OCI-LY3 (cell line): Measurements from ENCODE around the gene MAPKAPK2.

Source experiments
- H2AFZ ChIP-seq: fragments of 200-600, 300-600 bp; shearing (Covaris generic); 2 replicates; pipeline ENCODE4 v1.6.0; 2014; ENCODE audit warnings: antibody characterized with exemption, low read depth, low read length
- H3K27ac ChIP-seq: fragments of 200-600, 300-600 bp; sonication (generic); 2 replicates; pipeline ENCODE4 v1.5.1; 2014; ENCODE audit warnings: mild to moderate bottlenecking, low read length, moderate library complexity, mixed read lengths
- H3K27me3 ChIP-seq: fragments of 200-600, 300-600 bp; sonication (generic); 2 replicates; pipeline ENCODE4 v1.6.1; 2014; ENCODE audit warnings: low read depth, low read length, mixed read lengths
- H3K36me3 ChIP-seq: fragments of 200-600, 300-600 bp; sonication (generic); replicated peaks from 2 replicates; pipeline ENCODE3; 2014; ENCODE audit warnings: low read depth, low read length, mixed read lengths
- H3K4me1 ChIP-seq: fragments of 300-600, 200-600 bp; sonication (generic); 2 replicates; pipeline ENCODE4 v1.6.1; 2014; ENCODE audit warnings: low read length, mixed read lengths
- H3K4me2 ChIP-seq: fragments of 200-600, 300-600 bp; sonication (generic); 2 replicates; pipeline ENCODE4 v1.6.1; 2014; ENCODE audit warnings: low read length, mixed read lengths
- H3K4me3 ChIP-seq: fragments of 300-600, 200-600 bp; sonication (generic); 2 replicates; pipeline ENCODE4 v1.5.1; 2014; ENCODE audit warnings: antibody characterized with exemption, mild to moderate bottlenecking, low read length, moderate library complexity
- H3K79me2 ChIP-seq: fragments of 300-600, 200-600 bp; shearing (Covaris generic); 2 replicates; pipeline ENCODE4 v1.6.1; 2014; ENCODE audit warnings: mild to moderate bottlenecking, low read length, mixed read lengths
- H3K9ac ChIP-seq: fragments of 300-600, 200-600 bp; shearing (Covaris generic); 2 replicates; pipeline ENCODE4 v1.6.0; 2014; ENCODE audit warnings: mild to moderate bottlenecking, low read length, moderate library complexity
- H3K9me3 ChIP-seq: fragments of 200-600, 300-600 bp; shearing (Covaris generic); 2 replicates; pipeline ENCODE4 v1.6.1; 2014; ENCODE audit warnings: low read length, mixed read lengths; ENCODE audit not compliant: insufficient read depth
- H4K20me1 ChIP-seq: fragments of 200-600, 300-600 bp; sonication (generic); 2 replicates; pipeline ENCODE4 v1.6.1; 2016; ENCODE audit warnings: low read length, mixed read lengths; ENCODE audit not compliant: insufficient read depth
- CTCF ChIP-seq: fragments of 200-600, 300-600 bp; sonication (generic); IDR thresholded peaks from 2 replicates; pipeline ENCODE4 v1.5.1; 2014; ENCODE audit warnings: antibody characterized with exemption, low read length, low read depth
- EZH2phosphoT487 ChIP-seq: fragments of 200-600 bp; shearing (Covaris generic); IDR thresholded peaks from 2 replicates; pipeline ENCODE4 v1.6.1; 2018; ENCODE audit warnings: antibody characterized with exemption, mixed run types, low read depth

The MAPKAPK2 gene

GRCh38 chr1:206646504-206646903 lies 38.2 kb upstream of the MAPKAPK2 start:
- Histone ChIP-seq H2AFZ (no peak overlapping the region), H3K4me2 (no peak overlapping the region), H3K4me1 (peaks cover 8% of the 10 kb centered on the region), H3K27me3 (no peaks in the 10 kb centered on the region), H3K79me2 (no peaks in the 10 kb centered on the region), H3K9ac (no peak overlapping the region), H3K4me3 (no peak overlapping the region), H4K20me1 (no peaks in the 10 kb centered on the region), H3K27ac (no peak overlapping the region), H3K9me3 (no peaks in the 10 kb centered on the region), H3K36me3 (peaks cover 5% of the 10 kb centered on the region)
- no peak for TF ChIP-seq CTCF
- no peak for TF ChIP-seq EZH2phosphoT487

- peaks cover 5% of the 10 kb centered on the region for H3K36me3 ChIP-seq
- H3K27me3 ChIP-seq, result no peaks in the 10 kb centered on the region
- no peak overlapping the region for H3K27ac ChIP-seq
- H3K9ac ChIP-seq, result no peak overlapping the region
- H4K20me1 ChIP-seq, result no peaks in the 10 kb centered on the region
- H3K4me3 ChIP-seq, result no peak overlapping the region
- H3K4me1 ChIP-seq, result peaks cover 8% of the 10 kb centered on the region
- no peak overlapping the region for H3K4me2 ChIP-seq
- TF ChIP-seq CTCF (no peak), EZH2phosphoT487 (no peak)
- H3K79me2 ChIP-seq, result no peaks in the 10 kb centered on the region
- H3K9me3 ChIP-seq, result no peaks in the 10 kb centered on the region
- no peak overlapping the region for H2AFZ ChIP-seq
These were observed 37.5 kb upstream of the MAPKAPK2 start for GRCh38 chr1:206647224-206647623.

- H4K20me1 ChIP-seq, result no peaks in the 10 kb centered on the region
- H3K79me2 ChIP-seq, result no peaks in the 10 kb centered on the region
- no peak for TF ChIP-seq CTCF
- no peak for TF ChIP-seq EZH2phosphoT487
- no peak overlapping the region for H2AFZ ChIP-seq
- H3K9ac ChIP-seq, result no peak overlapping the region
- peaks cover 5% of the 10 kb centered on the region for H3K36me3 ChIP-seq
- no peaks in the 10 kb centered on the region for H3K9me3 ChIP-seq
- no peak overlapping the region for H3K27ac ChIP-seq
- no peaks in the 10 kb centered on the region for H3K4me1 ChIP-seq
- H3K4me2 ChIP-seq, result no peak overlapping the region
- H3K27me3 ChIP-seq, result no peaks in the 10 kb centered on the region
- no peak overlapping the region for H3K4me3 ChIP-seq
These were observed 35.3 kb upstream of the MAPKAPK2 start for GRCh38 chr1:206649261-206649921.

- TF ChIP-seq EZH2phosphoT487, result no peak
- no peak for TF ChIP-seq CTCF
- no peak overlapping the region for H3K4me3 ChIP-seq
- H2AFZ ChIP-seq, result no peak overlapping the region
- no peaks in the 10 kb centered on the region for H3K9me3 ChIP-seq
- H3K9ac ChIP-seq, result no peak overlapping the region
- H3K79me2 ChIP-seq, result no peaks in the 10 kb centered on the region
- H3K4me1 ChIP-seq, result no peaks in the 10 kb centered on the region
- no peaks in the 10 kb centered on the region for H4K20me1 ChIP-seq
- no peak overlapping the region for H3K27ac ChIP-seq
- H3K27me3 ChIP-seq, result no peaks in the 10 kb centered on the region
- H3K36me3 ChIP-seq, result peaks cover 5% of the 10 kb centered on the region
- no peak overlapping the region for H3K4me2 ChIP-seq
These were observed 33.7 kb upstream of the MAPKAPK2 start for GRCh38 chr1:206651014-206651413.
